ENCODE measurements around the gene ST8SIA5.
"Not testable (repeated sequence)": the region's sequence is repeated elsewhere in the genome, so short reads cannot be mapped to it uniquely, and the experiment has no call there.

ST8SIA5 gene

GRCh38 chr18:46756559-46757201, at the start of gene ST8SIA5:
Gene ST8SIA5 (minus strand): TSS chr18:46757053. CDS start chr18:46756508, 545 bp downstream.
- no peak for DNase-seq (ENCODE audit: low read depth)
- TF ChIP-seq CTCF (IDR thresholded peaks at IDR 0.05; ENCODE audit: control insufficient read depth, insufficient read depth, low read depth, low read length, missing control alignments), result no peak
- H3K4me3 ChIP-seq (ENCODE audit: control insufficient read depth, low read depth, low read length), result peak within 1 kb of the TSS; percentile 40

GRCh38 chr18:46795945-46796344, 39.1 kb upstream of the ST8SIA5 start:
- H3K4me3 ChIP-seq (ENCODE audit: control insufficient read depth, low read depth, low read length); DNase-seq (ENCODE audit: low read depth): not testable (repeated sequence)

- TF ChIP-seq CTCF (IDR thresholded peaks at IDR 0.05; ENCODE audit: control insufficient read depth, insufficient read depth, low read depth, low read length, missing control alignments), result no peak
- no peak for DNase-seq (ENCODE audit: low read depth)
- no peak overlapping the region for H3K4me3 ChIP-seq (ENCODE audit: control insufficient read depth, low read depth, low read length)
Observed at GRCh38 chr18:46794607-46795006, 37.8 kb upstream of the ST8SIA5 start.

- H3K4me3 ChIP-seq (ENCODE audit: control insufficient read depth, low read depth, low read length), result no peak overlapping the region
- no peak for TF ChIP-seq CTCF (IDR thresholded peaks at IDR 0.05; ENCODE audit: control insufficient read depth, insufficient read depth, low read depth, low read length, missing control alignments)
- no peak for DNase-seq (ENCODE audit: low read depth)
Observed at GRCh38 chr18:46793565-46793964, 36.7 kb upstream of the ST8SIA5 start.

GRCh38 chr18:46789088-46789487, 32.2 kb upstream of the ST8SIA5 start:
- DNase-seq (ENCODE audit: low read depth), result no peak
- no peak for TF ChIP-seq CTCF (IDR thresholded peaks at IDR 0.05; ENCODE audit: control insufficient read depth, insufficient read depth, low read depth, low read length, missing control alignments)
- no peak overlapping the region for H3K4me3 ChIP-seq (ENCODE audit: control insufficient read depth, low read depth, low read length)

- no peak for DNase-seq (ENCODE audit: low read depth)
- no peak for TF ChIP-seq CTCF (IDR thresholded peaks at IDR 0.05; ENCODE audit: control insufficient read depth, insufficient read depth, low read depth, low read length, missing control alignments)
- no peak overlapping the region for H3K4me3 ChIP-seq (ENCODE audit: control insufficient read depth, low read depth, low read length)
Observed at GRCh38 chr18:46787674-46788073, 30.8 kb upstream of the ST8SIA5 start.

- TF ChIP-seq CTCF (IDR thresholded peaks at IDR 0.05; ENCODE audit: control insufficient read depth, insufficient read depth, low read depth, low read length, missing control alignments), result no peak
- no peak overlapping the region for H3K4me3 ChIP-seq (ENCODE audit: control insufficient read depth, low read depth, low read length)
- DNase-seq (ENCODE audit: low read depth), result no peak
Observed at GRCh38 chr18:46772357-46772756, 15.5 kb upstream of the ST8SIA5 start.
